Left kidney (tissue), 2 donors: ENCODE results near the gene SUPT5H. TPM values are rescaled to one million over a fixed set of nuclear protein-coding genes. Genes with fewer than 3 reads are reported as not detected.

Experiments used
- DNase-seq: peaks from one replicate; pipeline ENCODE4 v3.0.0-alpha.2; 2013
- polyA plus RNA-seq: library from polyadenylated mRNA; unstranded; fragments of 120-200 nt; gene quantifications from one replicate; pipeline ENCODE4 v1.2.1, GENCODE V29; 2013; ENCODE audit not compliant: insufficient read length

SUPT5H gene
- polyA plus RNA-seq, 1 donor: 150 TPM

- DNase-seq: no peak
Observed at GRCh38 chr19:39494661-39495060, 49.3 kb downstream of the SUPT5H start.

GRCh38 chr19:39496063-39496462 lies 50.7 kb downstream of the SUPT5H start:
- DNase-seq: no peak

GRCh38 chr19:39497701-39497995 lies 52.3 kb downstream of the SUPT5H start:
- no peak for DNase-seq

- DNase-seq: no peak
Observed at GRCh38 chr19:39497996-39498797, 52.8 kb downstream of the SUPT5H start.

GRCh38 chr19:39498798-39499642 lies 53.6 kb downstream of the SUPT5H start, which contains the start of gene DLL3:
TSS of gene DLL3 (plus strand) at chr19:39498947. CDS start at chr19:39498975, 28 bp downstream.
- DNase-seq: no peak

- DNase-seq: no peak
Observed at GRCh38 chr19:39499932-39500331, 54.5 kb downstream of the SUPT5H start.

GRCh38 chr19:39500543-39500942 lies 55.2 kb downstream of the SUPT5H start:
- DNase-seq: no peak

GRCh38 chr19:39501340-39501739 lies 56.0 kb downstream of the SUPT5H start:
- no peak for DNase-seq

GRCh38 chr19:39502640-39503417 lies 57.4 kb downstream of the SUPT5H start:
- no peak for DNase-seq

- DNase-seq: no peak
Observed at GRCh38 chr19:39506598-39506943, 61.2 kb downstream of the SUPT5H start.

- DNase-seq: no peak
Observed at GRCh38 chr19:39506944-39507714, 61.7 kb downstream of the SUPT5H start.

GRCh38 chr19:39507715-39508364 lies 62.5 kb downstream of the SUPT5H start:
- no peak for DNase-seq

GRCh38 chr19:39508629-39509028 lies 63.2 kb downstream of the SUPT5H start:
- DNase-seq: no peak

GRCh38 chr19:39509233-39509632 lies 63.9 kb downstream of the SUPT5H start:
- DNase-seq: no peak

- no peak for DNase-seq
Observed at GRCh38 chr19:39512988-39513387, 67.6 kb downstream of the SUPT5H start.

- DNase-seq: no peak
Observed at GRCh38 chr19:39514840-39515550, 69.6 kb downstream of the SUPT5H start, which contains the start of gene SELENOV. TSS of gene SELENOV (plus strand) at chr19:39515139. CDS start at chr19:39515213, 74 bp downstream.

- DNase-seq: no peak
Observed at GRCh38 chr19:39515551-39516191, 70.3 kb downstream of the SUPT5H start.

- no peak for DNase-seq
Observed at GRCh38 chr19:39516270-39516669, 70.9 kb downstream of the SUPT5H start.

GRCh38 chr19:39517432-39517831 lies 72.0 kb downstream of the SUPT5H start:
- DNase-seq: no peak

GRCh38 chr19:39518458-39518857 lies 73.1 kb downstream of the SUPT5H start:
- DNase-seq: no peak
